Stomach (tissue), 4 donors: Measurements from ENCODE around the gene GLOD5.

Experiments
- EP300 ChIP-seq: sonication (generic); formaldehyde crosslinking; IDR thresholded peaks from one replicate; pipeline ENCODE4 v1.6.1; 2017; ENCODE audit warnings: antibody characterized with exemption
- TF ChIP-seq, protein P1 (sequence below), 7 experiments: fragments of 450-650 bp in 4 of 7; fragments of 200-600 bp in 3 of 7; sonication (generic) in 3 of 7; IDR thresholded peaks; one replicate each; pipeline ENCODE4 v1.5.1; 2016 to 2019; ENCODE audit warnings: antibody characterized with exemption in 7 of 7, control low read depth in 2 of 7, mild to moderate bottlenecking in 1 of 7

DNA sequence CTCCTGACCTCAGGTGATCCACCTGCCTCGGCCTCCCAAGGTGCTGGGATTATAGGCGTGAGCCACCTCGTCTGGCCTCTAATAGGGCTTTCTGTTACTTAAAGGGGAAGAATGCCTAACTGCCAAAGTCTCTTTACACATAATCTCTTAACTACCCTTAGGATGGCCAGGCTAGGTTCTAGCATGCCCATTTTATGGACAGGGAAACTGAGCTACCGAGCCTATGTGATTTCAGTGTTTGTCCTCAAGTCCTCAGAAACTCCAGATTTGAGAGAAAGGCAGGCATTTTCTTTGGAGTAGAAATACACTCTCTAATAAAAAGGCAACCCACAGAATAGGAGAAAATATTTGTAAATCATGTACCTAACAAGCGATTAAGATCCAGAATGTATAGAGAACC is 12.4 kb upstream of the GLOD5 start:
- TF ChIP-seq, protein P1, sequence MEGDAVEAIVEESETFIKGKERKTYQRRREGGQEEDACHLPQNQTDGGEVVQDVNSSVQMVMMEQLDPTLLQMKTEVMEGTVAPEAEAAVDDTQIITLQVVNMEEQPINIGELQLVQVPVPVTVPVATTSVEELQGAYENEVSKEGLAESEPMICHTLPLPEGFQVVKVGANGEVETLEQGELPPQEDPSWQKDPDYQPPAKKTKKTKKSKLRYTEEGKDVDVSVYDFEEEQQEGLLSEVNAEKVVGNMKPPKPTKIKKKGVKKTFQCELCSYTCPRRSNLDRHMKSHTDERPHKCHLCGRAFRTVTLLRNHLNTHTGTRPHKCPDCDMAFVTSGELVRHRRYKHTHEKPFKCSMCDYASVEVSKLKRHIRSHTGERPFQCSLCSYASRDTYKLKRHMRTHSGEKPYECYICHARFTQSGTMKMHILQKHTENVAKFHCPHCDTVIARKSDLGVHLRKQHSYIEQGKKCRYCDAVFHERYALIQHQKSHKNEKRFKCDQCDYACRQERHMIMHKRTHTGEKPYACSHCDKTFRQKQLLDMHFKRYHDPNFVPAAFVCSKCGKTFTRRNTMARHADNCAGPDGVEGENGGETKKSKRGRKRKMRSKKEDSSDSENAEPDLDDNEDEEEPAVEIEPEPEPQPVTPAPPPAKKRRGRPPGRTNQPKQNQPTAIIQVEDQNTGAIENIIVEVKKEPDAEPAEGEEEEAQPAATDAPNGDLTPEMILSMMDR (IDR thresholded peaks at IDR 0.05) = no peak
- no peak for TF ChIP-seq EP300
